Measurements from ENCODE around the gene TPSAB1.
"Not testable (repeated sequence)": the region's sequence is repeated elsewhere in the genome, so short reads cannot be mapped to it uniquely, and the experiment has no call there.

Gene TPSAB1

DNA sequence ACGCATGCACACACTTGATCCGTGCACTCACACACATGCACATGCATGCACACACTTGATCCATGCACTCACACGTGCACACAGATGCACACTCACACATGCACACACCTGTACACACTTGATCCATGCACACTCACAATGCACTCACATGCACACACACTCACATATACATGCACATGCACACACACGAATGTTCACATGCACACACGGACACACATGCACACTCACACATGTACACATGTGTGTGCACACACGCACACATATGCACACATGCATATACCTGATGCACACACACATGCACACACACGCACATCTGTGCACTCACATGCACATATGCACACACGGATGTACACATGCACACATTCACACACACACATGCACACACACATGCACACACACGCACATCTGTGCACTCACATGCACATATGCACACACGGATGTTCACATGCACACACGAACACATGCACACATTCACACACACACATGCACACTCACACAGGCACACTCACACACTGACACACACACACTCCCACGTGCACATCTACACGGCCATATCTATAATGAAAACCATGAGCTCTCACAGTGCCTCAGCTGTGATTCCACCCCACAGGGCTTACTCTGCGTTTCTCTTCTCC lies 7.5 kb downstream of the TPSAB1 start:
- not testable (repeated sequence) for DNase-seq (ENCODE audit: low read depth in 4 of 4, low spot score in 1 of 4)

DNA sequence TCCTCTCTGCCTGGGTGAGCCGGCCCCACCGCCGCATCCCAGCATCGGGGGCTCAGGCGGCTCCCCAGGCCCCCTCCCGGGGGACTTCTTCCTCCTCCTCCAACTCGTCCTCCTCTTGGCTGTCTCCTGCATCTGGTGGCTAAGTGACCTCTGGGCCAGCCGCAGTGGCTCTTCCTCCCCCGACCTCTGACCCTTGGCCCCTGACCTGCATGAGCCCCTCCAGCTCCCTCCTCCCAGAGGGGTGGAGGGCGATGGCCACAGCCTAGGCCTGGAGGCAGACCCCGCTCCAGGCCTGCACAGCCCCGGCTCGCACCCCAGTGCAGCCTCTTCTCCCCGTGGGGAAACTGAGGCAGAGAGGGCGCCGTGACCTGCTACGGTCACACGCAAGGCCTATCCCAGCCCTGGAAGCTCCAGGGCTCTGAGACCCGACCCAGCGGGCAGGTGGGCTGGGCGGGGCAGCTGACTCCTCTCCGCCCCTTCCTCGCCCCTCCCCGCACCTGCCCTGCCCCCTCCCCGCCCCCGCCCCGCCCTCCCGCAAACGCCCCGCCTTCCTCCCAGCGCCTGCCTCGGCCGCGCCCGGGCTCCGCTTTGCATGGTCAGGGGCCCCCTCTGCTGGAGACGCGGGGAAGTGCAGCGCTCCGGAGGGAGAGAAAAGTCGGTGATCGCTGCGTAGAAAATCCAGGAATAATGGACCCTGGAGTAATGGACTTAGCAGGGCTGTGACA lies 8.7 kb downstream of the TPSAB1 start:
- DNase-seq (ENCODE audit: low read depth in 4 of 4, low spot score in 1 of 4) = not testable (repeated sequence)

DNA sequence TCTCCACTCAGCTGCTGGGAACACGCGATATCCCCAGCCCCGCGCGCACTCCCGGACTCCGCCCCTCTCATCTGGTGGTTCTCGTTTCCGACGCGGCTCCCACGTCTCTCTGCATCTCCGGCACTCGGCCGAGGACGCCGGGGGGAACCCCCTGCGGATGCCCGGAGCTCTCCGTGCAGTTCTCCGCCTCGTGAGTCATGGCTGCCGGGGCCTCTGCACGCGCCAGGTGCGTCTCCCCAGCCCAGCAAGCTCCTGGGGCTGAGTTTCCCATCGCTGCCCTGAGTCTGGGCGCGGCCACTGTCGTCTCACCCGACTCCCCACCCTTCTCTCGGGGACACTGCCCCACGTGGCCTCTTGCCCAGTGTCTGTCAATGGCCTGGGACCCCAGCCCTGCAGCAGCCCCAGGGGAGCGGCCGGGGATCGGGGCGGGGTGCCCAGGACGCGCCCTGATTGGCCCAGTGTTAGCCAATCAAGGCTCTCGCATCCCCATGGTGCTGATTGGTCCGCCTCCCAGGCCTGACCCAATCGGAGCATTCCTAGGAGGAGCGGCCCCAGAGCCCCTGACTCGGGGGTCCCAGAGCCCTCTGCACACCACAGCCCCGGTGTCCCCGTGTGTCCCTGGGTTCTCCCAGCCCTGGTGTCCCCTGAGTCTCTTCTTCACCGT lies 13.3 kb downstream of the TPSAB1 start:
- not testable (repeated sequence) for DNase-seq (ENCODE audit: low read depth in 4 of 4, low spot score in 1 of 4)

DNA sequence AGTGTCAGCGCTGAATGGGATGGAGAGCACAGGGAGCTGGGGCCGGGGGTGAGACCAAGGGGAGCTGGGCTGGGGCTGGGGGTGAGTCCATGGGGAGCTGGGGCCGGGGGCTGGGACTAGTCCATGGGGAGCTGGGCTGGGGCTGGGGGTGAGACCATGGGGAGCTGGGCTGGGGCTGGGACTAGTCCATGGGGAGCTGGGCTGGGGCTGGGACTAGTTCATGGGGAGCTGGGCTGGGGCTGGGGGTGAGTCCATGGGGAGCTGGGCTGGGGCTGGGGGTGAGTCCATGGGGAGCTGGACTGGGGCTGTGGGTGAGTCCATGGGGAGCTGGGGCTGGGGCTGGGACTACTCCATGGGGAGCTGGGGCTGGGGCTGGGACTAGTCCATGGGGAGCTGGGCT lies 14.3 kb downstream of the TPSAB1 start:
- DNase-seq (ENCODE audit: low read depth in 4 of 4, low spot score in 1 of 4) = not testable (repeated sequence)

GRCh38 chr16:1255276-1256122 lies 15.0 kb downstream of the TPSAB1 start, which contains the start of gene TPSD1:
TSS of gene TPSD1 (plus strand) at chr16:1256069. CDS start at chr16:1256281, 212 bp downstream.
- DNase-seq (ENCODE audit: low read depth in 4 of 4, low spot score in 1 of 4) = not testable (repeated sequence)

- DNase-seq (ENCODE audit: low read depth in 4 of 4, low spot score in 1 of 4) = not testable (repeated sequence)
These were observed 15.9 kb downstream of the TPSAB1 start for GRCh38 chr16:1256296-1256873.

DNA sequence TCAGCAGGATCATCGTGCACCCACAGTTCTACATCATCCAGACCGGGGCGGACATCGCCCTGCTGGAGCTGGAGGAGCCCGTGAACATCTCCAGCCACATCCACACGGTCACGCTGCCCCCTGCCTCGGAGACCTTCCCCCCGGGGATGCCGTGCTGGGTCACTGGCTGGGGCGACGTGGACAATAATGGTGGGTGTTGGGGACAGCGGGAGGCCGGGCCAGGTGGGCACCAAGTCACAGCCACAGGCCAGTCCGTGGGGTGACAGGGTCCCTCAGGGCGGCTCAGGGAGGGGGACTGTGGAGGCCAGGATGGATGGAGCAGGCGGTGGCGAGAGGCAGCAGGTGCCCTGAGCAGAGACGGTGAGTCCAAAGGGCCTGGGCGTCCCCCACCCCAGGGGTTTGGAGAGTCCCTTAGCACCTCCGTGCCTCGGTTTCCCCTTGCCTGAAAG lies 16.4 kb downstream of the TPSAB1 start:
- DNase-seq (ENCODE audit: low read depth in 4 of 4, low spot score in 1 of 4) = no peak

GRCh38 chr16:1257561-1258224 lies 17.2 kb downstream of the TPSAB1 start:
- no peak for DNase-seq (ENCODE audit: low read depth in 4 of 4, low spot score in 1 of 4)

- DNase-seq (ENCODE audit: low read depth in 4 of 4, low spot score in 1 of 4) = no peak
These were observed 17.7 kb downstream of the TPSAB1 start for GRCh38 chr16:1258225-1258600.

GRCh38 chr16:1258906-1259759 lies 18.6 kb downstream of the TPSAB1 start:
- DNase-seq (ENCODE audit: low read depth in 4 of 4, low spot score in 1 of 4) = no peak

- no peak for DNase-seq (ENCODE audit: low read depth in 4 of 4, low spot score in 1 of 4)
These were observed 19.2 kb downstream of the TPSAB1 start for GRCh38 chr16:1259760-1260068.

DNA sequence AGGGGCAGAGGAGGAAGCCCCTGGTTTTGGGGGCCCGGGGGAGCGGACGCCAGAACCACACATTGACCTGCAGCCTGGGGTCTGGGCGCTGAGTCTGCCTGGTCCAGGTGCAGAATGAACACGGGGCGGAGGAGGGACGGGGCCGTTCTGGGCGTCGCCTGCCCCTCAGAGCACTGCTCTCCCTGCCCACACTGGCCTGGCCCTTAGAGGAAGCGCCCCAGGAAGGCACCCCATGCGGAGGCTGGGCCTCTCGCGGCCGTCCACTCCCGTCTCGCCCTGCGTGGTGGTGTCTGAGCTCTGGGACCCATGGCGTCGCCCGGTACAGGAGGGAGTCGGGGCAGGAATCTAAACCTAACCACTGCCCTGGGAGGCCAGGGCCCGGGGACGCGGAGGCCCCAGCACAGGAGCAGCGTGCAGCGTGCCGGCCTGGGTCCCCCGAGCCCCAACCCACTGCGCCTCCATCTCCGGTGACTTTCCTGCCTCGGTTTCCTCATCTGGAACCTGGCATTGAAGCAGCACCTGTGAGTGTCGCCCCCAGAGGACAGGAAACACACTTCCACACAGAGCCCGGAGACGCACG lies 19.7 kb downstream of the TPSAB1 start:
- no peak for DNase-seq (ENCODE audit: low read depth in 4 of 4, low spot score in 1 of 4)

- no peak for DNase-seq (ENCODE audit: low read depth in 4 of 4, low spot score in 1 of 4)
These were observed 20.8 kb downstream of the TPSAB1 start for GRCh38 chr16:1261131-1261892.

DNA sequence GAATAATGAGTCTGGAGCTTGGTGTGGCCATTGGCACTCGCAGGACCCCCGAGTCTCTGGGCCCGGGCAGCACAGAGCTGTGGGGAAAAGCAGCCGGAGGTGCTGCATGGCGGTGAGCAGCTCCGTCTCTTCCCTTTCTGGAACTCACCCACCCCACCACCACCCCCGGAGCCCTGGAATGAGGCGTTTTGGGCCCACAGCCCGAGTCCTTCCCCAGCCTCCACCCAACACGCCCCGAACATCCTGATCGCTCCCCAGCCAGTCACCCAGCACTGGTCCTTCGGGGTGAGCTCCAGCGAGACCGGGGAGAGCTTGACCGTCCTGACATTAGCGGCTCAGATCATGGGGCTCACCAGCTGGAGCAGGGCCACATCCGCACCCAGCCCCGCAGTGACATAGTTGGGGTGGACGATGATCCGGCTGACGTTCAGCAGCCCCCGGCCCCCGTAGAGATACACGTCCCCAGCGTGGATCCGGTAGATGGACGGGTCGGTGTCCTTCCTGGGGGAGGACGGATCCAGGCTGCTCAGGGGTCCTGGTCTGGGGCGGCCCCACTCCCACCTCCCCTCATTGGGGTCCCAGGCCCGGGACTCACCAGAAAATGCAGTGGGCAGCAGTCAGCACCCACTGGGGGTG lies 21.8 kb downstream of the TPSAB1 start:
- no peak for DNase-seq (ENCODE audit: low read depth in 4 of 4, low spot score in 1 of 4)

DNA sequence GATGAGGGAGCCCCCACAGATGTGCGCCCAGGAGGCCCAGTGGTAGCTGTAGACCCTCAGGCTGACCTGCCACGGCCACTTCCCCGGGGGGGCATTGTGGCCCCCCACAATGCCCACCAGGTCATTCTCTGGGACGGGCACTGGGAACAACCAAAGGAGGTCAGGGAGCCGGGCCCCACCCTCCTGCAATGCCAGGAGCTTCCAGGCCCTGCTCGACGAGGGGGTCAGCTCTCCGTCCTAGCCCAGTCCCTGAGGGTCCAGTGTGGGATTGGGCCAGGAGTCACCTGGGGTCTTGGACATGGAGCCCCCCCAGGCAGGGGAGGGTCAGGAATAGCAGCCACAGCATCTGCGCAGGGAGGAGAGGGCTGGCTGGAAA lies 22.3 kb downstream of the TPSAB1 start:
- no peak for DNase-seq (ENCODE audit: low read depth in 4 of 4, low spot score in 1 of 4)

- DNase-seq (ENCODE audit: low read depth in 4 of 4, low spot score in 1 of 4) = no peak
These were observed 23.3 kb downstream of the TPSAB1 start for GRCh38 chr16:1263591-1264344.

DNA sequence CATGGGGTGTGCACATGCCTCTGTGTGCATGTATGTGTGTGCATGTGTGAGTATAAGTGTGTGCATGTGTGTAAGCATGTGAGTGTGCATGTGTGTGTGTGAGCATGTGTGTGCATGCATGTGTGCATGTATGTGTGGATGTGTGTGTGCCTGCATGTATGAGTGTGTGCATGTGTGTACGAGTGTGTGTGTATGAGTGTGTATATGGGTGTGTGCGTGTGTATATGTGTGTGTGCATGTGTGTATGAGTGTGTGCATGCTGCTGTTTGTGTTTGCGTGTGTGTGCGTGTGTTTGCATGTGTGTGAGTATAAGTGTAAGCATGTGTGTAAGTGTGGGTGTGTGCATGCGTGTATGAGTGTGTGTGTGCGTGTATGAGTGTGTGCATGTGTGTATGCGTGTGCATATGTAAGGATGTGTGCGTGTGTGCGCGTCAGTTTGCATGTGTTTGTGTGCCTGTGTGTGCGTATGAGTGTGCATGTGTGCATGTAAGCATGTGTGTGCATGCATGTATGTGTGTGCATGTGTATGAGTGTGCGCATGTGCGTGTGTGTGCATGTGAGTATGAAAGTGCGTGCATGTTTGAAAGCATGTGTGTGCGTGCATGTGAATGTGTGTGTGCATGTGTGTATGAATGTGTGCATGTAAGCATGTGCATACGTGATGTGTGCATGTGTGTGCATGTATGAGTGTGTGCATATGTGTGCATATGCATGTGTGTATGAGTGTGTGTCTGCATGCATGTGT lies 24.0 kb downstream of the TPSAB1 start:
- DNase-seq (ENCODE audit: low read depth in 4 of 4, low spot score in 1 of 4) = no peak

Data from stimulated activated CD4-positive, alpha-beta T cell treated with anti-CD3 and anti-CD28 coated beads, Interleukin-1b, Interleukin-23, amount 100 ng/mL, for 24 hours (primary cell).